Thymus (tissue), 11 donors: ENCODE measurements around the gene OVAAL. TPM values are rescaled to one million over a fixed set of nuclear protein-coding genes. Genes with fewer than 3 reads are reported as not detected.

Experiments used
- DNase-seq, 9 donors: peaks; one replicate each; pipeline ENCODE4 v3.0.0-alpha.2; 2013; ENCODE audit warnings: low spot score in 9 of 9, low read depth in 6 of 9, missing footprints in 1 of 9
- H3K27ac ChIP-seq, 2 donors: one replicate each; pipeline ENCODE4 v1.5.1; 2013; ENCODE audit warnings: control low read depth in 1 of 2, low read depth in 1 of 2, low read length in 1 of 2, mild to moderate bottlenecking in 1 of 2, moderate library complexity in 1 of 2
- H3K27me3 ChIP-seq, 2 donors: one replicate each; pipeline ENCODE4 v1.5.1; 2013; ENCODE audit warnings: low read length in 1 of 2; ENCODE audit not compliant: control insufficient read depth in 2 of 2, insufficient read depth in 1 of 2
- H3K36me3 ChIP-seq, 2 donors: one replicate each; pipeline ENCODE4 v1.5.1; 2013; ENCODE audit warnings: low read length in 1 of 2, mild to moderate bottlenecking in 1 of 2, moderate library complexity in 1 of 2; ENCODE audit not compliant: control insufficient read depth in 2 of 2, insufficient read depth in 2 of 2
- H3K4me1 ChIP-seq, 2 donors: one replicate each; pipeline ENCODE4 v1.5.1; 2013; ENCODE audit warnings: low read length in 2 of 2; ENCODE audit not compliant: control insufficient read depth in 2 of 2, insufficient read depth in 2 of 2
- H3K4me3 ChIP-seq, 2 donors: one replicate each; pipeline ENCODE4 v1.5.1; 2013; ENCODE audit warnings: low read length in 2 of 2, control low read depth in 1 of 2, mild to moderate bottlenecking in 1 of 2
- H3K9me3 ChIP-seq, 2 donors: one replicate each; pipeline ENCODE4 v1.5.1; 2013; ENCODE audit warnings: low read length in 1 of 2, mild to moderate bottlenecking in 1 of 2; ENCODE audit not compliant: control insufficient read depth in 2 of 2, insufficient read depth in 1 of 2
- WGBS: extraction: QIAGEN DNeasy Blood & Tissue Kit; methylation state at CpG from one replicate; pipeline ENCODE4 v1.1.7; 2013; 5-methylcytosine and 5-hydroxymethylcytosine counted together
- polyA plus RNA-seq: library from polyadenylated mRNA; stranded (reverse); fragments of 200-250 nt; gene quantifications from one replicate; pipeline ENCODE4 v1.2.3, GENCODE V29; 2013
- total RNA-seq: library from RNA; stranded (reverse); fragments of 120-200 nt; gene quantifications from one replicate; pipeline ENCODE4 v1.2.4, GENCODE V29; 2013
- donor health status: healthy.

Gene OVAAL
- total and polyA plus RNA-seq, 2 donors: 0.05 to 0.14 TPM

DNA sequence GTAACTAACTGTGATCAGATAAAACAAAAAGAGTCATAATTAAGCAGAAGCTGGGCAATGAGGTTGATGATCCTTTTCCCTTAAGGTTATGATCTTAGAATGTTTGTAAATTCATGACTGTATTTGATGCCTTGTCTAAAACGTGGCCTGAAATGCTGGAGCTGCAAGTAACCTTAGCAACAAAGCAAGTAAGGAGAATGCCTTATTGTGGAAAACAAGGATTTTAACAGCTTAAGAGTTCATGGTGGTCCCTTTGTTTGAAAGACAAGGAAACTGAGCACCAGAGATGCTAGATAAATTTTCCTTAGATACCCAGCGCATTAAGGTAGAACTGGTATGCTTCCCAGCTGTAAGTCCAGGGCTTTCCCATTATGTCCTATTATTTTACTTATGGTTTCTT is 47.4 kb downstream of the OVAAL start:
- Histone ChIP-seq H3K36me3 (no peaks in the 10 kb centered on the region), H3K4me1 (peaks cover 0 to 3% of the 10 kb centered on the region in 2 donors), H3K27me3 (no peaks in the 10 kb centered on the region), H3K9me3 (no peaks in the 10 kb centered on the region), H3K4me3 (no peak overlapping the region), H3K27ac (no peak overlapping the region)
- no peak for DNase-seq
- WGBS: 94% methylated on average over 2 of the region's 2 CpGs

DNA sequence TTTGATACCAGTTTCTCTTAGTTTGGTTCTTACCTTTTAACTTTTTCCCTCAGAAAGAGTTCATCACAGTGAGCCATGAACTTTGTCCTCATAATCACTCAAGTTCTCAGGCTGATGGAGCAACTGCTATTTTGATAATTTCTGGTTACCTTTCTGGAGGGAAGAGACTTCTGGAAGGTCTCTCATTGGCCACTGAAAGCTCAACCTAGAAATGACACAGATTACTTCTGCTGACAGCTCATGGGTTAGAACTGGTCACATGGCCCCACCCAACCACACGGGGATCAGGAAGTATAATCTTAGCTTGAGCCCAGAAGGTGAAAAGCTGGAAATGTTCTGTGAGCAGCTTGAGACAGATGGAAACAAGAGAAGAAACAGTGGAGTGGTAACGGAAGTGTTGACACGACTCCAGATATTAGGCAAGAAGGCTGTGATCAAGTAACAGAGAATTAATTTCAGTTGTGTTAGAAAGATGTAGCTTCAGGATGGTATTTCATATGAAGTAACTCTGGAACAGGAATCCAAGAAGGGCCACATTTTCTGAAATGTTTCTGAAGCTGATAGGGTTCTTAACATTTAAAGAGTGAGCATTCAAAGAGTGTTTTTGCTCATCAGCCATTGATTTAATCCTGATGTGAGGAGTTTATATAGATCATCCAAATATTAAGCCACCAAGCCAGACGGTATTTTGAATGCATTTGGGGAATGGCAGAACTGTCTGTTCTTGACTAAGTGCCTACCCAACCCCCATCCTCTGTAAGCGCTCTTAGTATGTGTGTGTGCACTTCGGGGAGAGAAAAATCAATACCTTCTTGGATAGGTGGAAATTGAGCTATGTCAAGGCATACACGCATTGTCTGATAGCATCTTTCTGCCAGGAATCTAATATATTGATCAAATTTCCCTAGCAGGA is 51.1 kb downstream of the OVAAL start:
- H3K27me3 ChIP-seq: no peaks in the 10 kb centered on the region
- peak overlapping the region in 1 of 2 donors; percentile 21 for H3K27ac ChIP-seq
- no peak overlapping the region for H3K4me3 ChIP-seq
- WGBS: 88% methylated on average over 7 of the region's 7 CpGs
- no peaks in the 10 kb centered on the region for H3K9me3 ChIP-seq
- peaks cover 0 to 5% of the 10 kb centered on the region in 2 donors for H3K4me1 ChIP-seq
- no peak for DNase-seq
- H3K36me3 ChIP-seq: no peaks in the 10 kb centered on the region

DNA sequence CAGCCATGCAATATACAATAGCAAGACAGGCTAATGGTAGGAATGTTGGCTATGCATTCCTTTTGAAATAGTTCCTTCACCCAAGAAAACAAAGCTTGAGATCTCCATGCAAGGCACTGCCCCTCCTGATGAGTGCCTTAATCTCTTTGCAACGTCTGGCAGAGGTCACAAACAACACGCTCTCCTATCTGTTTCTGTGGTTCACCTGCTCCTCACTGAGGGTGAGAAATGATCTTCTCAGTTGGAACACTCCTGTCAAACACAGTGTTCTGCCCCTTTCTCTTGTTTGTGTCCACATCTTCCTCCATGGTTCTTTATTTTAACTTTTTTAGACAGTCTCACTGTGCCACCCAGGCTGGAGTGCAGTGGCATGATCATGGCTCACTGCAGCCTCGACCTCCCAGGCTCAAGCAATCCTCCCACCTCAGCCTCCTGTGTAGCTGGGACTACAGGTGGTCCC is 51.8 kb downstream of the OVAAL start:
- H3K27ac ChIP-seq: no peak overlapping the region
- H3K9me3 ChIP-seq: no peaks in the 10 kb centered on the region
- no peaks in the 10 kb centered on the region for H3K36me3 ChIP-seq
- no peak for DNase-seq
- no peak overlapping the region for H3K4me3 ChIP-seq
- H3K4me1 ChIP-seq: peaks cover 0 to 5% of the 10 kb centered on the region in 2 donors
- H3K27me3 ChIP-seq: no peaks in the 10 kb centered on the region
- 93% methylated on average over 3 of the region's 3 CpGs for WGBS

DNA sequence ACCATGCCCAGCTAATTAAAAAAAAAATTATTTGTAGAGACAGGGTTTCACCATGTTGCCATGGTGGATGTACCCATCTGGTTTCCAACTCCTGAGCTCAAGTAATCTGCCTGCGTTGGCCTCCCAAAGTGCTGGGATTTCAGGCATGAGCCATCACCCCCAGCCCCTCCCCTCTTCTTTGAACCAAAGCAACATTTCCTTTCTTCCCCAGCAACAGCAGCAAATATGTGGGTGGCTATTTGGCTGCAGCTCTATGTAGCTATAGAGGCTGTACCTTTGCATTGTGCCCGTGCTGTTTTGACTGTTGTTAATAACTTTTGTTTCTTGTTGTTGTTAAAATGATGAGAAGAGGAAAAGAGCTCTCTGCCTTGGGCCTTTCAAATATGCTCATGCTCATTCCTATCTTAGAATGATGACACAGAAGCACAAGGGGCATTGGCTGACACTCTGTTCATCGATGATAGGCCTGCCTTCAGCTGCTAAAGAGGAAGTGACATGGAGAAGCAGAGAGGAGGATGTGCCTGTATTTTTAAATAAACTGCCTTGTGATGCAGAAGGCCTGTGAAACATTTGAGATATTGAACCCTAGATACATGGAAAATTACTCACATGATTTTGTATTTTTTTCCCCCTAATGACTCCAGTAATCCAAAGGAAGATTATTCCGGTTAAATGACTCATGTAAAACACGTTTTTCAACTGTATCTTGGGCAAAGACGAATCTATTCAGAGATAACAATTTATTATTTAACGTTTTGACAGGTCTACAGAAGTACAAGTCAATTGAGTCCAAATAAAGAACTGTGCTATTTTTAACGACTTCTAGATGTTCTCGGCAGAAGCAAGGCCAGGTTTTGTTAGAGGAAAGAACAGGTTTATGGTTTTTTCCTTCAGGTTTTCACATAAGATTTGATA is 52.5 kb downstream of the OVAAL start:
- Histone ChIP-seq H3K27ac (no peak overlapping the region), H3K4me3 (no peak overlapping the region), H3K4me1 (peaks cover 0 to 5% of the 10 kb centered on the region in 2 donors), H3K27me3 (no peaks in the 10 kb centered on the region), H3K9me3 (no peaks in the 10 kb centered on the region), H3K36me3 (no peaks in the 10 kb centered on the region)
- 69% methylated on average over 9 of the region's 9 CpGs for WGBS
- peak in 1 of 9 donors; percentile 36 for DNase-seq

DNA sequence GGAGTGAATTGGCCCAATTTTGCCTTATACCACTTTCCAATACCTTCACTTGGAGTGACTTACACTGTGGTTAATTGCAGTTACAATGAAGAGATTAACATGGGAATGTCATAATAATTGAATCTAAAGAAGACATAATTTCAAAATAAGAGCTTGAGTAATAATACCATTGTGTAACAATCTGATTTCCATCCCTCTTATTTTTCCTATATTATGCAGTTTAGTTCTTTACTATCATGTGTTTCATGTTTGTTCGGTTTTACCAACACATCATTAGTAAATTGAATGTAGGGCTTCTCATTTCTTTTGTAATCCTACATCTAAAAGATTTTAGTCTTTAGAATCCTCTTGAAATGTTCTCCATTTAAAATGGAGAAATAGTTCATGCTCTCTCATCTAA is 53.9 kb downstream of the OVAAL start:
- Histone ChIP-seq H3K27me3 (no peaks in the 10 kb centered on the region), H3K4me1 (peaks cover 0 to 5% of the 10 kb centered on the region in 2 donors), H3K4me3 (no peak overlapping the region), H3K9me3 (no peaks in the 10 kb centered on the region), H3K27ac (no peak overlapping the region), H3K36me3 (no peaks in the 10 kb centered on the region)
- no peak for DNase-seq
- 99% methylated on average over 1 of the region's 1 CpG for WGBS

DNA sequence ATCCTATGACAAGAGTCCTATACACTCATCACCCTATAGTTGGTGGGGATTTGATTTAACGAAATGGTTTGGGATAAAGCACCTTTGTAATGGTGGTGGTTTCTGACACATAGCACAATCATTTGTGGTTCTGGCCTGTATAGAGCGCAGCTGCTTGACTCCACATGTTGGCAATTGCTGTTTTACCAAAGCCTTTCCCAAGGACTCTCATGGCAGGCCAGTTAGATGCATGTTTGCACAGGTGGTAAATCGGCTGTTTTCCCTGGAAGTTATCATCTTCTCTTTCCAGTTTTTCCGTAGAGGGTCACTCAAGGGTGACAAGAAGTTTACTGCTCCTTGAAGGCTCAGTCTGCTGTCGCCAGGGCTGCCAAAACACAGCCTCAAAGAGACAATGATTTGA is 56.0 kb downstream of the OVAAL start:
- Histone ChIP-seq H3K27ac (no peak overlapping the region), H3K9me3 (no peaks in the 10 kb centered on the region), H3K36me3 (no peaks in the 10 kb centered on the region), H3K4me3 (no peak overlapping the region), H3K4me1 (peaks cover 0 to 5% of the 10 kb centered on the region in 2 donors), H3K27me3 (no peaks in the 10 kb centered on the region)
- DNase-seq: no peak
- 86% methylated on average over 5 of the region's 5 CpGs for WGBS

DNA sequence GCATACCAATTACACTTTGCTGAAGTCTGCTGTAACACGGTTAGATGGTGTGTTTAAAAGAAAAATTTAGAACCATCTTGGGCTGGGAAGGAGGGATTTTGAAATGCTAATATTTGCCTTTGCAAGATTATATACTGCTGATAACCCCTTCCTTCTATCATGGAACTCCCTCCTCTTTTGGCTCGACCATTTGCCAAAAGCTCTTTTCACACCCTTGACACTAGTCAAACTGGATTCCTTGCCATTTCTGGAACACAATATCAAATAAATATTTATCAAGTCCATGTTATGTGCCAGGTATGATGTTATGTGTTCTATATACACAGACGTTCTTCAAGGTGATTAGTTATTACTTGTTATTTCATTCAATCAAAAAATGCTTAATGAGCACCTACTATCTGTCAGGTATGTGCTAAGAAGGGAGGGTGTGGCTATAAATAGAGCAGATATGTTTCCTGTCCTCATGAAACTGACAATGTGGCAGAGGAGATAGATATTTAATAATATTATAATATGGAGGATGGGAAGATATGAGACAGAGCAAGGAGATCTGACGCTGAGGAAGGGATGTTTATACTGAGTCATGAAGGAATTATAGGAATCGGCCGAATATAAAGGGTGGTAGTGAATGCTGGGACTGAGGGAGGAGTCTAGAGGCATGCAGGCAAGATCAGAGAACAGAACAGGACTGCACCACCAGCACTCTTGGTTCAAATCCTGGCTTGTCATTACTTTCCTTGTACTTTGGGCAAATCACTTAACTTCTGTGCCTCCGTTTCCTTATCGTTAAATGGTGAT is 56.9 kb downstream of the OVAAL start:
- Histone ChIP-seq H3K36me3 (no peaks in the 10 kb centered on the region), H3K4me1 (peaks cover 0 to 5% of the 10 kb centered on the region in 2 donors), H3K27ac (no peak overlapping the region), H3K9me3 (no peaks in the 10 kb centered on the region), H3K27me3 (no peaks in the 10 kb centered on the region), H3K4me3 (no peak overlapping the region)
- WGBS: 95% methylated on average over 8 of the region's 8 CpGs
- no peak for DNase-seq
